ENCODE results near the gene GBX2.

GBX2 gene

DNA sequence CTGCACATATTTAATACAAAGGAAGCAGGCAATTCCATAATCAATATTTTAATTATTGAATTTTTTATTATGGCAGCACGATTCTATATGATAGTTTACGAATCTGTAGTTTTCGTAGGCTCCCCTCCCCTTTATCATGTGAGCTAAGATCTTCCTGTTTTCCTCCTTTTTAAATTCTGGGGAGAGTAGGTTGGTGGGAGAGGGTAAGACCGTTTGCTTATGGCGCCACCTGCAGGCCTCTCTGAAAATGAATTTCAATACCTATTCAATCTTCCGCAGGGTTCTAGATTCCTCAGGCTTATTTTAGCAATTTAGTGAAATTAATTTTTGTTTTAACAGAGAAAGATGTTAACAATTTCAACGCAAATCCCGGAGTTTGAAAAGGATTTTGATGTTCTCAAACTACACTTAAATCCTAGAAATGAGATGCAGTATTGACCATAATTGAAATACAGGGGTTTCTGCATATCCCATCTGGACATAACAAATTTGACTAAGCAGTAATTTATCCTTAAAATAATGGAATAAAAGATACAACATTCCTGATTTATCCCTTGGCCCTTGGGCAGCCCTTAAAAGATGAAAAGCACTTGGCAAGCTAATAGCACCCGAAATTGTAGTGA is 12.8 kb upstream of the GBX2 start:
- peak; percentile 57 for DNase-seq

GRCh38 chr2:236180076-236180816 is 12.1 kb upstream of the GBX2 start:
- no peak for DNase-seq

GRCh38 chr2:236179236-236180075 is 11.3 kb upstream of the GBX2 start:
- no peak for DNase-seq

GRCh38 chr2:236178890-236179235 is 10.7 kb upstream of the GBX2 start:
- DNase-seq = no peak

DNA sequence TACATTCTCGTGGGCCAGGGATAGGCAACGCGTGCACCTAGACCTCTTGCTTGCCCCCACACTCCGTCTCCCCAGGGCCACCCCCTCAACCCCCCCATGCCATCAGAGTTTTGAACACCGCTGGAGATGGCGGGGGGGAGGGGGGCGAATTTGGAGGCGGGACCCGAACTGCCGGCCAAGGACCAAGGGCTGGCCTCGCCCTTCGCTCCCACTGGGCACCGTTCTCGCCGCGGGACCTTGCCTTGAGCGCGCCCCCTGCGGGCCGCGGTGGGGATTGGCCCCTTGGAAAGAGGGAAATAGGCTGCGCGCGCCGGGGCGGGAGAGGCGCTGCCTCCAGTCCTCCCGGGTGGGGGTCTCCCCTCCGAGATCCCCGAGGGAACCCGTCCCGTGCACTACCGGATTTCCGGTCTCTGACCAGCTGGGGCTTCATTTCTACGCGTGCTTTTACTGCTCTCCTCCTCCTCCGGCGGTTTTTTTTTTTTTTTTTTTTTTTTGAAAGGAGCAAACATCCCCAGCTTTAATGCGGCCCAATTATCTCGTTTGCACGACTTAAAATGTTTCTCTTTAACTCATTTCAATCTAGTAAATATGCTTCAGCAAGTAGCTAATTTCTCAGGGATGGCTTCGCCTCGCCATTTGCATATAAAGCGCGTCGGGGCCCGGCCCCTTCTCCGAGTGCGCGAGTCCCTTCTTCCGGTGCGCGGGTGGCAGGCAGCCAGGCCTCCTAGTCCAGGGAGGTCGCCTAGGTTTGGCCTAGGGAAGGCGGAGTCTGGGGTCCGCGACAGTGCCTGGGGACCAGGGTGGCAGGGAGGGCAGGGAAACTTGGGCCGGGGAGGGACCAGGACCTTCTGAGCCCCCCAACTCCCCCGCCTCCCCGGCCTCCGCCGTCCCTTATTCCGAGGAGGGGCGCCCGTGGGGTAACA is 10.0 kb upstream of the GBX2 start:
- peak; percentile 47 for DNase-seq

- DNase-seq = peak; percentile 42
Measured at GRCh38 chr2:236177604-236177966, 9.4 kb upstream of the GBX2 start.

DNA sequence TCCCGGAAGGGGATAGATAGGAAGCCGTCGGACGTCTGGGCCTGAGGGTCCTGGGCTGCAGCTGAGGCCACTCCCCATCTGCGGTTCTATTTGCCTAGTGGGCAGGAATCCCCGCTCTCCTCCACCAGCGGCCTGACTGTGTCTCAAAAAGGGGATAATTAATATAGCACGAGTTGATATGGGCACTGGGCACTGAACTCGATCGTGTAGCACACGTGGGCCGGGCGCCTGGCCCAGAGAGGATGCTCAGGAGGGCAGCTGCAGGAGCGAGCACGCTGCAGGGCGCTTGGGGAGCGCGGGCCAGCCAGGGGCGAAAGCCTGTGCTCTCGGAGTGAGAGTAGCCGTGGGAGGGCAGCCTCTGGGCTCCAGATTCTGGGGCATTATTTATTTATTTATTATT is 8.8 kb upstream of the GBX2 start:
- no peak for DNase-seq

DNA sequence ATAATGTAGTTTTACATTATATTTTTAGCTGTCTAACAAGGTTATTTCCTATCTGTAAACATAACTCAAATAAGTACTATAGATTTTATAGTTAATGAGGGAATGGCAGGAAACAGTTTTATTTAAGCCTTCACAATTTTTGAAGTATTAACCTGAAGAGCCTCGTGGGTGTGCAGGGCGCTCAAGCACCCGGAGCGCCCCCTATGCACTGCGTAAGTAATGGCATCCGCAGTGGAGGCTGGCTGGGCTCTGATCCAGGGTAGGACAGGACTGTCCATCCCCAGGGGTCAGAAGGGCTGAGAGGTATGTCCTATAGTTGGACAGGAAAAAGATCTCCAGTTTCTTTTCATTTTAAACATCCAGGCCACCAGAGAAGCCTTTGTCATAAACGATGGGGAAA is 8.2 kb upstream of the GBX2 start:
- DNase-seq = peak; percentile 30

GRCh38 chr2:236175548-236176150 is 7.5 kb upstream of the GBX2 start:
- DNase-seq = no peak

DNA sequence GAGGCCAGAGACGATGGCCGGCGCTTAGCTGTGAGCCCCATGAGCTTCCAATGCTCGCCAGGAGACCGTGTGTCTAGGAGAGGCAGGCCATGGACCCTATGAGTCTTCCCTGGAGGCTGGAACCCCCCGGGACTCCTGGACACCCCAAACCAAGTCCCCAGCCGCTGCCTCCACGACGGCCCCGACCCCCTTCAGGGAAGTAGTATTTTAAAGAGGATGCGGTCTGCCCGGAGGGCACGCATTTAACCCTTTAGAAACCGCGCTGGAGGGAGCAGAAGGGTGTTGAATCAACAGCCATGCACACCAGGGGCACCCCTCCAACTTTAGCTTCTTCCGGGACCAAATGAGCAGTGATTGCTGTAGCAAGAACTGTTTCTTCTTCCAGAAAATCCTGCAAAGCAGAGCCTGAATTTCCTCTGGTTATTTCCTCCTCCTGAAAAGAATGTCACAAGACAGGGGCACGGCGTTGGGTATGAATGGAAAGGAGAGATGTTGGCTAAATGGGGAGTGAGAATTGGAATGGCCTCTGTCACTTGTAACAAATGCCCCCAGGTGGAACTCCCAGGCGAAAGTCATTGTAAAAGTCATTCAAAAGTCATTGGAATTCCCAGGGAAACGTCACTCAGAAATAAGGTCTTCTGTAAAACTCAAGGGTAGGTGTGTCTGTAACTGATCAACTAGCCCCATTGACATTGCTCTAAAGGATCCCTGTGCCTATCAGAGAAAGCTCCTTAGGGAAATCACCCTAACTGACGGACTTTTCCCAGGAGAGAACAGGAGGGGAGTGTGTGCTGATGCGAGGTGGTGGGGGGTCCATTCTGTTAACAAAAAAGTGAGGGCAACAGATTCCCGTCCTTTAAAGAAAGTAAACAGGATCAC is 5.8 kb upstream of the GBX2 start:
- no peak for DNase-seq

DNA sequence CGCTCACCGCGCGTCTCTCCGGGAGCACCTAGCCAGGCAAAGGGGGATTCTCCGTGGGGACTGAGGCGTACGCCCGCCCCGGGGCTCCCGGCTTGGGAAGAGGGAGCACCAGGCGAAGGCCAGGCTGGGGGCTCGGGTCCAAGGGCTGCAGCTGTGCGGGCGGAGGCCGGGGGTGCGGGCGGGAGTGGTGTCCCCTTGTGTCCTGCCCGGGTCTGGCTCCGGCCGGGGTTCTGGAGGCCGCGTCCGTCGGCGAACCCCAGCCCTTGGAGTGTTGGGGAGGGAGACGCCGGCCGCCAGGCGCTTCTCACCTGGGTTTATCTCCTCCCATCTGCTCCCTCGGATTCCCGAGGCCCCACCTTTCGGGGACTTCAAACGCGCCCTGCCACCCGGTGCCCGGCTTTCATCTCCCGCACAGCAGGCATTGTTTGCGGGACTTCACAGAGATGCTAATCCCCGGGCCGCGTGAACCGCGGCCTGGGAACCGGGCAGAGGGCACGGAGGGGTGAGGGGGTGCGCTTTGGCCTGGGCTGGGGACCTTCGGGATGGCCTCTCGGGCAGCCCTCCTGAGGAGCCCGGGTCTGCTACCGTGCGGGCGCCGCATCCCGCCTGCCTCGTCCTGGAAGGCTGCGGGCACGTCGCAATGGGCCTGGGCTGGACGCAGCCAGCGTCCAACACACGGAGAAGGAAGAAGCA is 5.0 kb upstream of the GBX2 start:
- DNase-seq = no peak

GRCh38 chr2:236172255-236173035 is 4.3 kb upstream of the GBX2 start:
- DNase-seq = no peak

GRCh38 chr2:236171680-236172254 is 3.6 kb upstream of the GBX2 start:
- DNase-seq = no peak

GRCh38 chr2:236171181-236171679 is 3.0 kb upstream of the GBX2 start:
- no peak for DNase-seq

GRCh38 chr2:236170590-236171165 is 2.5 kb upstream of the GBX2 start:
- no peak for DNase-seq

GRCh38 chr2:236169741-236170589 is 1.8 kb upstream of the GBX2 start:
- DNase-seq = no peak

DNA sequence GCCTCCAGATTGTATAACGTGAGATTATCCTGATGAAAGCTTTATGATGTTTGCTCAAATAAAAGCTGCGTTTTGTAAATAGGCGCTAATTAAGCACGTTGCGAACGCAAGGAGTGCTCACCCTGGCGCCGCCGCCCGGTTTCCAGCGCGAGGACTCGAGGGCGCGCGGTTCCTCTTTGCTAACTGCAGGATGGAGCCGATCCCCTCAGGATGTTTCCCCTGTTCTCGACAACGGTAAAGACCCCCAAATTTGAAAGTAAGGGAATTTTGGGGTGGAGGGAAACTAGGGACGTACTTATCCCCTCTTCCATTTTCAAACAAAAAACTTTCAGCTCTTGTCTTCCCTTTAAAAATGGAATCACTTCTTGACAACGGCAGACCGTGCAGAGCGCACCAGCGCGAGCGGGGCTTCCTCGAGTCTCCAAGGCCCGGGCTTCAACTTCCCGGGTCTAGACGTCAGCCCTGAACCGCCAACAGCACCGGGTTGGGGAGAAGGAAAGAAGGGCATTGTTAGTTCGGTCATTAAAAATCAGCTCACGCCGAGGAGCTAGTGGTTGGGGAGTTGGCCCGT is 1.1 kb upstream of the GBX2 start:
- no peak for DNase-seq

All from hematopoietic multipotent progenitor cell treated with erythropoietin and hydrocortisone succinate and interleukin-3 and kit ligand, for 8 days (in vitro differentiated cells).